PFSK-1 (cell line): ENCODE measurements around the gene SYNRG.

ENCODE experiments used
- FOXP2 ChIP-seq: optimal IDR thresholded peaks from 2 replicates; pipeline ENCODE3; 2011; ENCODE audit warnings: borderline replicate concordance, control low read depth, inconsistent platforms; ENCODE audit not compliant: insufficient read depth; ENCODE audit errors: extremely low read length, extremely low read depth
- POLR2AphosphoS5 ChIP-seq: IDR thresholded peaks from 2 replicates; pipeline ENCODE4 v1.6.1; 2012; ENCODE audit warnings: low read depth, mild to moderate bottlenecking, control low read depth, low read length, moderate library complexity
- REST ChIP-seq, 2 experiments: IDR thresholded peaks; 2 replicates each; pipeline versions ENCODE4 v1.6.1 to v1.8.0; 2011 to 2012; ENCODE audit warnings: low read depth in 2 of 2, low read length in 2 of 2, control low read depth in 1 of 2, inconsistent platforms in 1 of 2, mild to moderate bottlenecking in 1 of 2, moderate library complexity in 1 of 2; ENCODE audit not compliant: insufficient read depth in 1 of 2
- SIN3A ChIP-seq: IDR thresholded peaks from 2 replicates; pipeline ENCODE4 v1.6.1; 2012; ENCODE audit warnings: mild to moderate bottlenecking, low read length, moderate library complexity, borderline replicate concordance; ENCODE audit not compliant: insufficient read depth
- TAF1 ChIP-seq: IDR thresholded peaks from 2 replicates; pipeline ENCODE4 v1.6.1; 2012; ENCODE audit warnings: low read length, control low read depth, borderline replicate concordance; ENCODE audit not compliant: insufficient read depth

GRCh38 chr17:37479025-37479424, 130.2 kb downstream of the SYNRG start:
- TF ChIP-seq REST (IDR thresholded peaks at IDR 0.05; ENCODE audit: insufficient read depth in 1 of 2, low read depth in 2 of 2, low read length in 2 of 2) = no peak
- TF ChIP-seq POLR2AphosphoS5 = no peak
- TF ChIP-seq FOXP2 = no peak
- no peak for TF ChIP-seq SIN3A
- TF ChIP-seq TAF1 = no peak
